Activated gamma-delta T cell treated with anti-CD3 and anti-CD28 coated beads, Interleukin-2, amount 50 U/mL, for 16 hours (primary cell): ENCODE results near the gene GUCY1A1.

Source experiments
- DNase-seq: peaks from one replicate; pipeline ENCODE4 v3.0.0-alpha.2; 2020; ENCODE audit warnings: low read depth

The GUCY1A1 gene

GRCh38 chr4:155692361-155692760, 25.7 kb downstream of the GUCY1A1 start:
- DNase-seq: no peak

GRCh38 chr4:155693015-155693663, 26.5 kb downstream of the GUCY1A1 start:
- no peak for DNase-seq

GRCh38 chr4:155694100-155694785, 27.6 kb downstream of the GUCY1A1 start:
- no peak for DNase-seq

GRCh38 chr4:155696226-155696625, 29.6 kb downstream of the GUCY1A1 start:
- DNase-seq: no peak

- no peak for DNase-seq
Measured at GRCh38 chr4:155696726-155697125, 30.1 kb downstream of the GUCY1A1 start.

- no peak for DNase-seq
Measured at GRCh38 chr4:155701827-155702226, 35.2 kb downstream of the GUCY1A1 start.

GRCh38 chr4:155703486-155704247, 37.0 kb downstream of the GUCY1A1 start:
- no peak for DNase-seq

GRCh38 chr4:155704841-155705404, 38.3 kb downstream of the GUCY1A1 start:
- no peak for DNase-seq

GRCh38 chr4:155705664-155706063, 39.0 kb downstream of the GUCY1A1 start:
- no peak for DNase-seq

GRCh38 chr4:155706147-155706546, 39.5 kb downstream of the GUCY1A1 start:
- no peak for DNase-seq

GRCh38 chr4:155707251-155707650, 40.6 kb downstream of the GUCY1A1 start:
- no peak for DNase-seq

- no peak for DNase-seq
Measured at GRCh38 chr4:155708782-155709181, 42.1 kb downstream of the GUCY1A1 start.

GRCh38 chr4:155709918-155710317, 43.3 kb downstream of the GUCY1A1 start:
- DNase-seq: no peak

GRCh38 chr4:155711556-155711955, 44.9 kb downstream of the GUCY1A1 start:
- no peak for DNase-seq

GRCh38 chr4:155712846-155713245, 46.2 kb downstream of the GUCY1A1 start:
- DNase-seq: no peak

GRCh38 chr4:155713911-155714310, 47.3 kb downstream of the GUCY1A1 start:
- no peak for DNase-seq

GRCh38 chr4:155722336-155722735, 55.7 kb downstream of the GUCY1A1 start:
- DNase-seq: no peak

- no peak for DNase-seq
Measured at GRCh38 chr4:155722816-155723499, 56.3 kb downstream of the GUCY1A1 start.

- DNase-seq: no peak
Measured at GRCh38 chr4:155724731-155725130, 58.1 kb downstream of the GUCY1A1 start.

- DNase-seq: no peak
Measured at GRCh38 chr4:155734065-155734464, 67.4 kb downstream of the GUCY1A1 start.

GRCh38 chr4:155734951-155735350, 68.3 kb downstream of the GUCY1A1 start:
- DNase-seq: no peak

- no peak for DNase-seq
Measured at GRCh38 chr4:155735496-155735895, 68.8 kb downstream of the GUCY1A1 start.
